NB4 (cell line): Measurements from ENCODE around the gene BRCC3.

Experiments used
- MYC ChIP-seq: IDR thresholded peaks from 2 replicates; pipeline ENCODE4 v1.6.1; 2011; ENCODE audit warnings: low read depth, low read length
- POLR2A ChIP-seq: IDR thresholded peaks from 2 replicates; pipeline ENCODE4 v1.6.1; 2011; ENCODE audit warnings: mild to moderate bottlenecking; ENCODE audit not compliant: insufficient read length; ENCODE audit errors: extremely low read depth
- TF ChIP-seq, protein P1 (sequence below): IDR thresholded peaks from one replicate; pipeline ENCODE4 v1.5.1; 2012; ENCODE audit warnings: low read depth, low read length

DNA sequence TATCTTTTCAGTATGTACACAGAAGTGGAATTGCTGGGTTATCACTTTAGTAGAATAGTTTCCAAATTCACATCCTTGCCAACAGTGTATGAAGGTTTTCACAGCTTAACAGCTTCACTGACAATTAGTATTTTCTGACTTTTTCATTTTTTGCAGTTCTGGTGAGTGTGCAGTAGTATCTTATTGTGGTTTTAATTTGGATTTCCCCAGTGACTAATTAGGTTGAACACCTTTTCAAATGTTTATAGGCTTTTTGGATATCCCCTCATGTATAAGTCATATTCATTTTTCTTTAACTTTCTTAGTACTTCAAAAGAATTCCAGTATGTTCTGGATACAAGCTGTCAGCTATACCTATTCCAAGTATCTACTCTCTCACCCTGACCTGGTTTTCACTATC is 37.1 kb downstream of the BRCC3 start:
- TF ChIP-seq, protein P1, sequence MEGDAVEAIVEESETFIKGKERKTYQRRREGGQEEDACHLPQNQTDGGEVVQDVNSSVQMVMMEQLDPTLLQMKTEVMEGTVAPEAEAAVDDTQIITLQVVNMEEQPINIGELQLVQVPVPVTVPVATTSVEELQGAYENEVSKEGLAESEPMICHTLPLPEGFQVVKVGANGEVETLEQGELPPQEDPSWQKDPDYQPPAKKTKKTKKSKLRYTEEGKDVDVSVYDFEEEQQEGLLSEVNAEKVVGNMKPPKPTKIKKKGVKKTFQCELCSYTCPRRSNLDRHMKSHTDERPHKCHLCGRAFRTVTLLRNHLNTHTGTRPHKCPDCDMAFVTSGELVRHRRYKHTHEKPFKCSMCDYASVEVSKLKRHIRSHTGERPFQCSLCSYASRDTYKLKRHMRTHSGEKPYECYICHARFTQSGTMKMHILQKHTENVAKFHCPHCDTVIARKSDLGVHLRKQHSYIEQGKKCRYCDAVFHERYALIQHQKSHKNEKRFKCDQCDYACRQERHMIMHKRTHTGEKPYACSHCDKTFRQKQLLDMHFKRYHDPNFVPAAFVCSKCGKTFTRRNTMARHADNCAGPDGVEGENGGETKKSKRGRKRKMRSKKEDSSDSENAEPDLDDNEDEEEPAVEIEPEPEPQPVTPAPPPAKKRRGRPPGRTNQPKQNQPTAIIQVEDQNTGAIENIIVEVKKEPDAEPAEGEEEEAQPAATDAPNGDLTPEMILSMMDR: no peak
- TF ChIP-seq POLR2A (no peak), MYC (no peak)
